Panc1 (cell line): Measurements from ENCODE around the gene AGBL1. TPM values are rescaled to one million over a fixed set of nuclear protein-coding genes. Genes with fewer than 3 reads are reported as not detected.

Experiments used
- ATAC-seq: fragments of 200-7000 bp; cut with Tn5 transposase; 2 replicates; pipeline ENCODE4 v1.9.1; 2020; ENCODE audit warnings: mild to moderate bottlenecking, moderate library complexity
- BruUV-seq: library from RNA; stranded (reverse); fragments of 400-500 nt; replicated peaks from 2 replicates; lab custom pipeline; 2021; lab: Mats Ljungman, UMichigan
- CTCF ChIA-PET: fragments of 300-600 bp; sonication (Branson Sonifier 250); formaldehyde crosslinking; loops from one replicate; lab custom pipeline; 2022; ENCODE audit warnings: antibody characterized with exemption; lab: Charles Lee
- POLR2A ChIA-PET: fragments of 300-600 bp; sonication (Branson Sonifier 250); formaldehyde crosslinking; loops from one replicate; lab custom pipeline; 2022; ENCODE audit warnings: antibody characterized with exemption; lab: Charles Lee
- DNase-seq: peaks from one replicate; pipeline ENCODE4 v3.0.0-alpha.2; 2010; ENCODE audit warnings: low read depth, low spot score
- H3K27ac ChIP-seq: 2 replicates; pipeline ENCODE4 v1.5.1; 2011; ENCODE audit warnings: mild to moderate bottlenecking, low read length, inconsistent platforms
- H3K27me3 ChIP-seq: fragments of 200-500 bp; sonication (Bioruptor generic); 2 replicates; pipeline ENCODE4 v1.6.0; 2014; ENCODE audit warnings: low read length, inconsistent platforms; ENCODE audit not compliant: control insufficient read depth, insufficient read depth
- H3K36me3 ChIP-seq: fragments of 200-500 bp; sonication (Bioruptor generic); 2 replicates; pipeline ENCODE4 v1.5.1; 2014; ENCODE audit warnings: inconsistent platforms, mild to moderate bottlenecking, low read length, moderate library complexity; ENCODE audit not compliant: control insufficient read depth, insufficient read depth
- H3K4me1 ChIP-seq: 2 replicates; pipeline ENCODE4 v1.5.1; 2011; ENCODE audit warnings: inconsistent platforms, mild to moderate bottlenecking, low read length, moderate library complexity; ENCODE audit not compliant: control insufficient read depth, insufficient read depth
- H3K4me3 ChIP-seq, 2 experiments: 2 replicates each; pipeline ENCODE4 v1.5.1; 2011 to 2012; ENCODE audit warnings: low read depth in 2 of 2, low read length in 2 of 2, mild to moderate bottlenecking in 2 of 2, inconsistent platforms in 1 of 2, moderate library complexity in 1 of 2
- H3K9me3 ChIP-seq: fragments of 200-500 bp; sonication (Bioruptor generic); 2 replicates; pipeline ENCODE4 v1.5.1; 2014; ENCODE audit warnings: low read depth, mild to moderate bottlenecking, inconsistent platforms, low read length, moderate library complexity; ENCODE audit not compliant: control insufficient read depth, insufficient read depth
- CTCF ChIP-seq: fragments of 450-650 bp; IDR thresholded peaks from 2 replicates; pipeline ENCODE4 v1.5.1; 2017; ENCODE audit warnings: mild to moderate bottlenecking
- POLR2AphosphoS5 ChIP-seq: IDR thresholded peaks from 2 replicates; pipeline ENCODE4 v1.6.1; 2012; ENCODE audit warnings: mild to moderate bottlenecking, low read depth, low read length, moderate library complexity
- REST ChIP-seq, 2 experiments: IDR thresholded peaks; 2 replicates each; pipeline ENCODE4 v1.6.1; 2011 to 2012; ENCODE audit warnings: low read depth in 2 of 2, control low read depth in 1 of 2, low read length in 1 of 2, mild to moderate bottlenecking in 1 of 2, moderate library complexity in 1 of 2; ENCODE audit not compliant: insufficient read depth in 1 of 2
- SIN3A ChIP-seq: IDR thresholded peaks from 2 replicates; pipeline ENCODE4 v1.6.1; 2012; ENCODE audit warnings: low read depth, mild to moderate bottlenecking, low read length, moderate library complexity, borderline replicate concordance; ENCODE audit not compliant: insufficient read depth
- TCF7L2 ChIP-seq: IDR thresholded peaks from 2 replicates; pipeline ENCODE4 v1.6.1; 2011; ENCODE audit warnings: mild to moderate bottlenecking, low read depth, low read length, inconsistent platforms
- in situ Hi-C: cut with HindIII; loops from 2 replicates; pipeline ENCODE4 v1.10.0; 2016; ENCODE audit warnings: low sequenced_read_pairs, low pct_unique_long_range_greater_than_20kb
- intact Hi-C: fragments of 100-400 bp; cut with micrococcal nuclease; formaldehyde crosslinking; loops from one replicate; pipeline ENCODE4 v1.10.0; 2022; ENCODE audit not compliant: unreplicated experiment
- total RNA-seq: library from RNA; stranded (reverse); gene quantifications from one replicate; pipeline ENCODE4 v1.2.1, GENCODE V29; 2021; ENCODE audit not compliant: unreplicated experiment

Gene AGBL1
- total RNA-seq, 1 experiment from 2014 or later = not detected

GRCh38 chr15:86850939-86851338 is 771.3 kb downstream of the AGBL1 start:
- Histone ChIP-seq H3K36me3 (no peaks in the 10 kb centered on the region), H3K9me3 (no peaks in the 10 kb centered on the region), H3K4me1 (no peaks in the 10 kb centered on the region), H3K4me3 (no peak overlapping the region), H3K27me3 (no peaks in the 10 kb centered on the region), H3K27ac (no peak overlapping the region)
- in situ Hi-C loops (no loop called here), intact Hi-C loops (no loop called here)
- DNase-seq (no peak), ATAC-seq (no peak)
- ChIA-PET POLR2A (no interaction called here), CTCF (no interaction called here)
- BruUV-seq = no TSS peak
- TF ChIP-seq POLR2AphosphoS5 (no peak), SIN3A (no peak), CTCF (no peak), REST (IDR thresholded peaks at IDR 0.05; ENCODE audit: insufficient read depth in 1 of 2, low read depth in 2 of 2, low read length in 1 of 2) (no peak), TCF7L2 (no peak)

GRCh38 chr15:86852741-86853140 is 773.1 kb downstream of the AGBL1 start:
- intact Hi-C loops = no loop called here
- CTCF ChIA-PET = no interaction called here
- H3K27ac ChIP-seq = no peak overlapping the region
- POLR2A ChIA-PET = no interaction called here
- in situ Hi-C loops = no loop called here
- BruUV-seq = no TSS peak
- TF ChIP-seq CTCF (no peak), REST (IDR thresholded peaks at IDR 0.05; ENCODE audit: insufficient read depth in 1 of 2, low read depth in 2 of 2, low read length in 1 of 2) (no peak), SIN3A (no peak), POLR2AphosphoS5 (no peak), TCF7L2 (no peak)
- H3K4me3 ChIP-seq = no peak overlapping the region
- H3K27me3 ChIP-seq = no peaks in the 10 kb centered on the region
- DNase-seq (no peak), ATAC-seq (no peak)
- no peaks in the 10 kb centered on the region for H3K36me3 ChIP-seq
- H3K4me1 ChIP-seq = no peaks in the 10 kb centered on the region
- no peaks in the 10 kb centered on the region for H3K9me3 ChIP-seq
